ENCODE results near the gene ATOH7.
"Not testable (repeated sequence)": the region's sequence is repeated elsewhere in the genome, so short reads cannot be mapped to it uniquely, and the experiment has no call there.

ATOH7 gene

GRCh38 chr10:68235581-68235980 is 3.7 kb upstream of the ATOH7 start:
- no peak for DNase-seq

DNA sequence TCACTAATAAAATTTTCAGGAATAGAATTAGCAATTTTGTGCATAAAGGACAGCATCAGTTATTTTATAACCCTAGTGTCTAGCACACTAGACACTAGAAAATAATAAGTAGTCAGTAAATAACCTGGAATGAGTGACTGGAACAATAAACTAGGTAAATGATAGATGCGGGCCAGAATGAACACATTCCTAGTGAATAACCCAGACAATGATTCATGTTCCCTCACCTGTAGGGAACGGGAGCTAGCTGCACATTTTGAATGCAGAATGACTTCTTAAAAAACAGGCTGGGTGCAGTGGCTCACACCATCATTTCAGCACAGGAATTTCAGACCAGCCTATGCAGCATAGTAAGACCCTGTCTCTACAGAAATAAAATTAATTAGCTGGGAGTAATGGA is 3.2 kb upstream of the ATOH7 start:
- DNase-seq: no peak

GRCh38 chr10:68233046-68233445 is 1.1 kb upstream of the ATOH7 start:
- DNase-seq: no peak

GRCh38 chr10:68231106-68231816 is 652 bp downstream of the ATOH7 start:
- peak; percentile 64 for DNase-seq

GRCh38 chr10:68230268-68230667 is 1.6 kb downstream of the ATOH7 start:
- no peak for DNase-seq

GRCh38 chr10:68224810-68225209 is 7.1 kb downstream of the ATOH7 start:
- DNase-seq: no peak

DNA sequence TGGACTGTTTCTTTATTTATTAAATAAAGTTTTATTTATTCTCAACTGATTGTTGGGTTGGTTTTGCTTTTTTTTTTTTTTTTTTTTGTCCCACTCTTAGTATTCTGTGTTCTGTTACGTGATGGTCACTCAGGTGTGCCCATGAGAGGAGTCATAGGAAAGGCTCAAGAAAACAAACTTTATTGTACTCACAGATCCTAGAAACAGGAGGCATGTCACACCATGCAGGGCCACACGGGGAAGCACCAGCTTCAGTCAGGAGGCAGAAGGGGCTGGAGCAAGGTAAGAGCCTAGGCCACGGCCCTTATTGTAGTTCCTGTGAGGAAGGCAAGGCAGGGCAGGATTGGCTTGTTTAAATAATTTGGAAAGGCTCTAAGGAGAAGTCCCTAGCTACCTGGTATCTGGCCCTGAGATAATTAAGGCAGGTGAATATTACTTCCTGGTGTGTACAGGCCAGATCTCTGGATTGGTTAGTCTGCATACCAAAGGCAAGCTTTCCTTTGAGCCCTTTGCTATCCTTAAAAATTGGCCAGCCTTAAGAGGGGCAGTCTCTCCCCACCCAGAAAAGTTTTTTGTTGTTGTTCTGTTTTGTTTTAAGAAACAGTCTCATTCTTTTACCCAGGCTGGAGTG is 8.3 kb downstream of the ATOH7 start:
- DNase-seq: no peak

- no peak for DNase-seq
Measured at GRCh38 chr10:68222391-68222790, 9.5 kb downstream of the ATOH7 start.

DNA sequence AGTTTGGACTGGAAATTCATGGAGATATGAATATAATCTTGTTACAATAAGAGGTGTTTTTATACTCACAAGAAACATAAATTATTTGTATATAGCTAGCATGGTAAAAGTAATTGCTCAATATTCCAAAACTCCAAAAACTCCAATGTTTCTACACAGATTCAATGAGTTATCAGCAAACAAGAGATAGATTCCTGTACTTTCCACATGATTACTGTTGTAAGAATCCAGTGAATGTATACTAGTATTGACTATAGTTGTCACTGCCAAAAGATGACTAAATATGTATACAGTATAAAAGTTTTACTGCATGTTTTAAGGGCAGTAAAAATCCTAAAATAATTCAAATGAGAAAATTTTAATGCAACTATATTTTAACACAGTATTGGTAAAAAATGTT is 10.7 kb downstream of the ATOH7 start:
- no peak for DNase-seq

DNA sequence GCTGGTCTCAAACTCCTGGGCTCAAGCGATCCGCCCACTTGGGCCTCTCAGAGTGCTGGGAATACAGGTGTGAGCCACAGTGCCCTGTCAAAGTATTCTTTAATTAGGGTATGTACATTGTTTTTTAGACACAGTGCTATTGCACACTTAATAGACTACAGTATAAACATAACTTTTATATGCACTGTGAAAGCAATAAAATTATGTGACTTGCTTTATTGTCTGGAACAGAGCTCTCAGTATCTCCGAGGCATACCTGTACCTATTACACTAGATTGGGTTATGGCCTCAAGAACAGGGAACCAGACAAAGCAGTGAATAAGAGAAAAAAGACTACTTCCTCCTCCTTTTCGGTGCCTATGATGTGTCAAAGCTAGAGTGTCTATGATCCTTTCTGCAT is 13.1 kb downstream of the ATOH7 start:
- no peak for DNase-seq

DNA sequence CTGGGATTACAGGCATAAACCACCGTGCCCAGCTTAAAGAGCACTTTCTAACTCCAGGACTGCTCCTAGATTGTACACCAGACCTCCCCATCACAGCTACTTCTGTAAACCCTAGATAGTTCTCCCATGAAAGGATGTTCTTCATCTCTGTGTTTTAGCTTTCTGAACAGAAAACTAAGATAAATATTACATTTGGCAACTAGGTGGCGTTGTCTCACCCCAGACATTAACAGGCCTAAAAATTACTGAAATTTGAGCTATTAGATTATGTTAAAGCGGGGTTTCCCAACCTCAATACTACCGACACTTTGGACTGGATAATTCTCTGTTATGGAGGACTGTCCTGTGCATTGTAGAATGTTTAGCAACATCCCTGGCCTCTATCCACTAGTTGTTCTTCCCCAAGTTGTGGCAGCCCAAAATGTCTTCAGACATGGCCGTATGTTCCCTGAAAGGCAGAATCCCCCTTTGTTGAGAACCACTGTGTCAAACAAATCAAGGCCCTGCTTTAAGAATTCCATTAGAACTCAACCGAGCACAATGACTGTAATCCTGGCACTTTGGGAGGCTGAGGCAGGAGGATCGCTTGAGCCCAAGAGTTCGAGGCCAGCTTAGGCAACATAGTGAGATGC is 19.1 kb downstream of the ATOH7 start:
- DNase-seq: no peak

GRCh38 chr10:68211669-68212068 is 20.2 kb downstream of the ATOH7 start:
- DNase-seq: no peak

DNA sequence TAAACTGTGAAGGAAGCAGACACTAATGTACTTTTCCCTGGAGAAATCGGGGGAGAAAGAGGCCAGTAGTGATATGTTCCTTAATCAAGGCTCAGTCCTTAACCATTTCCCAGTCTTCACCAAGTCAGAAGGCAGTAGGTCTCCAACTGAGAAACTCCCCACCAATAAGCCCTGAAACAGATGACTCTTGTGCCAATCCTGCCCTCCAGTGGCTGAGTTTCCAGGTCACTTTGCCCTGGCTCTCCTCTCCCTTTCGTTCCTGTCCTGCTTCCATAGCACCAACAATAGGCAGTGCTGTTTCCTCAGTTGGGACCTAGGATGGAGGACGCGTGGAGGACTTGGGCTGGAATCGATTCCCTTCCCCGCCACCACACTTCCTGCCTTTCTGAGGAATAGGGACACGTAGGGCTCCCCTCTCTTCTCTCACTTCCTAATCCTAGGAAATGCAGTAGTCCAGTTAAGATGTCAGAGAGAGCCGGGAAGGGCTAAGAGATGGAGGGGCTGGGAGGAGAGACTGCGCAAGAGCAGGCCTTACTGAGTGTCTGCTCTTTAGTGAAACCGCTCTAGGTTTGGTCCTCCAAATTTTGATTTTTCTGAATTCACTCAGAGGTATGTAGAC is 23.4 kb downstream of the ATOH7 start:
- peak; percentile 17 for DNase-seq

GRCh38 chr10:68202960-68203353 is 29.0 kb downstream of the ATOH7 start:
- no peak for DNase-seq

DNA sequence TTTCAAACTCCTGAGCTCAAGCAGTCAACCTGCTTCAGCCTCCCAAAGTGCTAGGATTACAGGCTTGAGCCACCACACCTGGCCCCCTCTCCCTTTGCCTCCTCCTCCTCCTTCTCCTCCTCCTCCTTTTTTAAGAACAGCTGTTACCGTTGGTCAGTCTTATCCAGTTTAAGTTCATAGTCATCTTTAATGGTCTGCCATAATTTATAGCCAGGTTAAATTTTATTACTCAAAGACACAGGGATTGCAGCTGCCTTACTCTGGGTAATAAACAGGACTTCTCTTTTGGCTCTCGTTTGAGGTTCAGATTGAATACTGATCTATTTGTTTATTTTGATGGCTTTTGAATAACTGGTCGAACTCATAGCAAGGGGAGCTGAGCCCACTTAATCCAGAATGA is 35.2 kb downstream of the ATOH7 start:
- no peak for DNase-seq

DNA sequence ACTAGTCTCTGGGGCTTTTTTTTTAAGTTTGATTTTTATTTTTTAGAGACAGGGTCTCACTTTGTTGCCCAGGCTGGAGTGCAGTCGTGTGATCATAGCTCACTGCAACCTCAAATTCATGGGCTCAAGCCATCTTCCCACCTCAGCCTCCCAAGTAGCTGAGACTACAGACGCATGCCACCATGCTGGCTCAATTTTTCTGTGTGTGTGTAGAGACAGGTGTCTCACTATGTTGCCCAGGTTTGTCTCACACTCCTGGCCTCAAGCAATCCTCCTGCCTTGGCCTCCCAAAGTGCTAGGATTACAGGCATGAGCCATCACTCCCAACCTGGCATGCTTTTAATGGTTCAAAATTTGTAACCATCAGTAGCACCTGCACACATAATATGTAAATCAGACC is 36.1 kb downstream of the ATOH7 start:
- not testable (repeated sequence) for DNase-seq

DNA sequence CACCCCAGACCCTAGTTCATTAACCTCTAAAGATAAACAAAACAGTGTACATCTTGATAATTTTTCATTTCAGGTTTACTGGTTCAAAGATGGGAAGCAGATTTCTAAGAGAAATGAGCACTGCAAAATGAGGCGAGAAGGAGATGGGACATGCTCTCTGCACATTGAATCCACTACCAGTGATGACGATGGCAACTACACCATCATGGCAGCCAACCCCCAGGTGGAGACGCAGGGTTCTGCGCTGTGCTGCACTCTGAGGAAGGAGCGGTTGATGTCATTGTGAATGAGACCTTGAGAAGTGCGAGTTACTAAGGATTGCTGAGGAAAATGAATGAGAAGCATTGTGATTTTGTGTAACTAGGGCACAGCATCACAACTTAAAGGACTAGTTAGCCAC is 37.6 kb downstream of the ATOH7 start:
- no peak for DNase-seq

DNA sequence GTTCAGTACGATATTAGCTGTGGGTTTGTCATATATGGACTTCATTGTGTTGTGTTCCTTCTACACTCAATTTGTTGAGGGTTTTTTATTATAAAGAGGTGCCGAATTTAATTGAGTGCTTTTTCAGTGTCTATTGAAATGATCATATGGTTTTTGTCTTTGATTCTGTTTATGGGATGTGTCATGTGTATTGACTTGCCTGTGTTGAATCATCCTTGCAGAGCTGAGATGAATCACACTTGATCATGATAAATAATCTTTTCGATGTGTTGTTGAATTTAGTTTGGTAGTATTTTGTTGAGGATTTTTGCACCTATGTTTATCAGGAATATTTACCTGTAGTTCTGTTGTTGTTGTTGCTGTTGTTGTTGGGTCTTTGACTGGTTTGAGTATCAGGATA is 39.8 kb downstream of the ATOH7 start:
- no peak for DNase-seq

DNA sequence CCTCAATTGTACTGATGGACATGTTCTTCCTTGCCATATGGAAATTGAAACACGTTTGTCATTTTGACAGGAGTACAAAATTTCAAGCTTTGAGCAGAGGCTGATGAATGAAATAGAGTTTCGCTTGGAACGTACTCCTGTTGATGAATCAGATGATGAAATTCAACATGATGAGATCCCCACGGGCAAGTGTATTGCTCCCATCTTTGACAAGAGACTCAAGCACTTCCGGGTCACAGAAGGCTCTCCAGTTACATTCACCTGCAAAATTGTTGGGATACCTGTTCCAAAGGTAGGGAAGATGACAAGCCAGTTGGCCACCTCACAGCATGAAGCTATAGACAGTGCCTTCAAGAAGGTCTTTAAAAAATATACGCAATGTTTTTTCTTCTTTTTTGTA is 43.1 kb downstream of the ATOH7 start:
- DNase-seq: no peak

DNA sequence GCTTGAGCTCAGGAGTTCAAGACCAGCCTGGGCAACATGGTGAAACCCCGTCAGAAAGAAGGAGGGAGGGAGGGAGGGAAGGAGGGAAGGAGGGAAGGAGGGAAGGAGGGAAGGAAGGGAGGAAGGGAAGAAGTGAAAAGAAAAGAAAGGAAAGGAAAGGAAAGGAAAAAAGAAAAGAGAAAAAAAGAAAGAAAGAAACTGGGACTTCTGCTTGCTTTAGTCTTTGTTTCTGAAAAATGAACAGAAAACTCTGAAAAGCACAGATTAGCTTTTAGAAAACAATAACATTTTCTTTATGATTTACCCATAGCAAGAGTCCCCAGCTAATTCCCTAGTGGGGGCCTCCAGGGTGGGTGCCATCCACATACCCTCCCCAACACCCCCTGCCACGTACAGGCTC is 46.8 kb downstream of the ATOH7 start:
- no peak for DNase-seq

GRCh38 chr10:68184546-68184945 is 47.4 kb downstream of the ATOH7 start:
- DNase-seq: no peak
